ENCODE results near the gene CEACAM5. TPM values are rescaled to one million over a fixed set of nuclear protein-coding genes. Genes with fewer than 3 reads are reported as not detected.

CEACAM5 gene
- total RNA-seq, 2 donors from 2014 or later: 0.32 to 3.4 TPM

- 63% methylated on average over 5 of the region's 5 CpGs for WGBS
- no peaks in the 10 kb centered on the region for H3K9me3 ChIP-seq
- peaks cover 6% of the 10 kb centered on the region for H3K27me3 ChIP-seq (replicated peaks; ENCODE audit: insufficient read depth)
- H3K27ac ChIP-seq: no peak overlapping the region
- DNase-seq (ENCODE audit: low spot score): no peak
- no peaks in the 10 kb centered on the region for H3K4me1 ChIP-seq (replicated peaks)
- no peak overlapping the region for H3K4me3 ChIP-seq
- no peak for TF ChIP-seq POLR2AphosphoS5 (IDR thresholded peaks at IDR 0.05)
- TF ChIP-seq POLR2A (IDR thresholded peaks at IDR 0.05): no peak
- TF ChIP-seq, protein P1, sequence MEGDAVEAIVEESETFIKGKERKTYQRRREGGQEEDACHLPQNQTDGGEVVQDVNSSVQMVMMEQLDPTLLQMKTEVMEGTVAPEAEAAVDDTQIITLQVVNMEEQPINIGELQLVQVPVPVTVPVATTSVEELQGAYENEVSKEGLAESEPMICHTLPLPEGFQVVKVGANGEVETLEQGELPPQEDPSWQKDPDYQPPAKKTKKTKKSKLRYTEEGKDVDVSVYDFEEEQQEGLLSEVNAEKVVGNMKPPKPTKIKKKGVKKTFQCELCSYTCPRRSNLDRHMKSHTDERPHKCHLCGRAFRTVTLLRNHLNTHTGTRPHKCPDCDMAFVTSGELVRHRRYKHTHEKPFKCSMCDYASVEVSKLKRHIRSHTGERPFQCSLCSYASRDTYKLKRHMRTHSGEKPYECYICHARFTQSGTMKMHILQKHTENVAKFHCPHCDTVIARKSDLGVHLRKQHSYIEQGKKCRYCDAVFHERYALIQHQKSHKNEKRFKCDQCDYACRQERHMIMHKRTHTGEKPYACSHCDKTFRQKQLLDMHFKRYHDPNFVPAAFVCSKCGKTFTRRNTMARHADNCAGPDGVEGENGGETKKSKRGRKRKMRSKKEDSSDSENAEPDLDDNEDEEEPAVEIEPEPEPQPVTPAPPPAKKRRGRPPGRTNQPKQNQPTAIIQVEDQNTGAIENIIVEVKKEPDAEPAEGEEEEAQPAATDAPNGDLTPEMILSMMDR (IDR thresholded peaks at IDR 0.05): no peak
- intact Hi-C loops (cut with DNase I): no loop called here
- H3K36me3 ChIP-seq: no peaks in the 10 kb centered on the region
These were observed 36.9 kb upstream of the CEACAM5 start for GRCh38 chr19:41671486-41671885.

GRCh38 chr19:41682437-41682836, 26.0 kb upstream of the CEACAM5 start:
- Histone ChIP-seq H3K4me1 (replicated peaks) (no peaks in the 10 kb centered on the region), H3K9me3 (no peaks in the 10 kb centered on the region), H3K4me3 (no peak overlapping the region), H3K36me3 (no peaks in the 10 kb centered on the region), H3K27ac (no peak overlapping the region), H3K27me3 (replicated peaks; ENCODE audit: insufficient read depth) (no peaks in the 10 kb centered on the region)
- intact Hi-C loops (cut with DNase I): no loop called here
- TF ChIP-seq, protein P1 (IDR thresholded peaks at IDR 0.05): no peak
- TF ChIP-seq POLR2AphosphoS5 (IDR thresholded peaks at IDR 0.05) (no peak), POLR2A (IDR thresholded peaks at IDR 0.05) (no peak)
- no peak for DNase-seq (ENCODE audit: low spot score)
- WGBS: 59% methylated on average over 6 of the region's 6 CpGs

DNA sequence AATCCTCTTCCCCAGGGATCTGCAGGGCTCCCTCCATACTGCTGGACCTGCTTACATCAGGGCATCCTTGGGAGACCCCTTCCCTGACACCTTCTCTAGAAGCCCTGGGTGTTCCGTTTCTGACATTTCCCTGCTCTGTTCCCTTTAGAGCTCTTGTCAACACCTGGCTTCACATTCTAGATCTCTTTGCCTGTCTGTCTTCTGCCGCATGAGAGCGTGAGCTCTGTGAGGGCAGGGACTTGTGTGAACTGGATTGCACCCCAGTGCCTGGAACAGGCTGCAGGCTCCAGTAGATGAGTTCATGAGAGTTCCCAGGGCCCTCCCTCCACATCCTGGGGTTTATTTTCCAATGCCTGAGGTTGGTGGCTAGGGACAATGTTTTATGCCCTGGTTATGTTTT, 21.0 kb upstream of the CEACAM5 start:
- no peaks in the 10 kb centered on the region for H3K36me3 ChIP-seq
- no peak for TF ChIP-seq POLR2A (IDR thresholded peaks at IDR 0.05)
- no peak for TF ChIP-seq POLR2AphosphoS5 (IDR thresholded peaks at IDR 0.05)
- TF ChIP-seq, protein P1 (IDR thresholded peaks at IDR 0.05): no peak
- 76% methylated on average over 3 of the region's 3 CpGs for WGBS
- H3K27ac ChIP-seq: no peak overlapping the region
- no peaks in the 10 kb centered on the region for H3K27me3 ChIP-seq (replicated peaks; ENCODE audit: insufficient read depth)
- intact Hi-C loops (cut with DNase I): no loop called here
- no peak overlapping the region for H3K4me3 ChIP-seq
- no peaks in the 10 kb centered on the region for H3K4me1 ChIP-seq (replicated peaks)
- H3K9me3 ChIP-seq: no peaks in the 10 kb centered on the region
- DNase-seq (ENCODE audit: low spot score): no peak

DNA sequence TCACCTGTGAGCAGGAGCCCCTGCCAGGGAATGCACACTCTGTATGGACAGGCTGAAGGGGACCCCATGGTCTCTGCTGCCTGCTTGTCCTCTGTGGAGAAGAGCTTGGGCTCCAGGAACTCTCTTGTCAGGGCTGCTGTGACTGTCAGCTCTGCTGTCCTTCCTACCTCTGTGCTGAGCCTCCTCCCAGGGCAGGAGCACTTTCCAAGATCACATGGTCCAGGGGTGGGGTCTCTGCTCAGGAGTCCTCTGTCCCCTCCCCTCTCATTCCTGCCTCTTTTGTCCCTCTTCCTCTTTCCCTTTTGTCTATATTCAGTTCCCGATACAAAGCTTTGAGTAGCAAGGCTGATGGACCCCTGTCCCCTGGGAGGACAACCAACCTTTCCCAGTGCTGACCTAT, 20.3 kb upstream of the CEACAM5 start, which contains the start of gene CEACAM7:
TSS of gene CEACAM7 (minus strand) at position 173 of the 400 bp plus-strand sequence. CDS start at position 68, 105 bp downstream.
- intact Hi-C loops (cut with DNase I): no loop called here

DNA sequence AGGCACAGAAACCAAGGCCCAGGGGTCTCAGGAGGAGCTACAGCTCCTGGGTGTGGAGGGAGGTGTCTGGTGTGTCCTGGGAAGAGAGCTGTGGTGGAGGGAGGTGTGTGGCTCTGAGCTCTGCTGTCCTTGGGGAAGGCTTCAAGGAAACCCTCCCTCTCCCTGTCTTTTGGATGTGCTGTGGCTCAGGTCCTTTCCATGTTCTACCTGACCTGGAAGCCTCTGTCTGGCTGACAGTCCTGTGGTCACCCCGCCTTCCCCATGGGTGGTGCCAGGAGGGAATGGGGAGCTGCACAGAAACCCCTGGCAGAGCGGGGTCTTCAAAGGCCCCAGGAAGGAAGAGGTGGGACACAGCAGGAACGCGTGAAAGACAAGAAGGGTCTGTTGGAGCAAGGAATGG, 19.7 kb upstream of the CEACAM5 start:
- intact Hi-C loops (cut with DNase I): no loop called here
- H3K9me3 ChIP-seq: no peaks in the 10 kb centered on the region
- H3K27ac ChIP-seq: no peak overlapping the region
- TF ChIP-seq, protein P1 (IDR thresholded peaks at IDR 0.05): no peak
- no peak for TF ChIP-seq POLR2A (IDR thresholded peaks at IDR 0.05)
- TF ChIP-seq POLR2AphosphoS5 (IDR thresholded peaks at IDR 0.05): no peak
- WGBS: 60% methylated on average over 4 of the region's 4 CpGs
- no peaks in the 10 kb centered on the region for H3K36me3 ChIP-seq
- H3K4me3 ChIP-seq: no peak overlapping the region
- no peaks in the 10 kb centered on the region for H3K4me1 ChIP-seq (replicated peaks)
- no peak for DNase-seq (ENCODE audit: low spot score)
- no peaks in the 10 kb centered on the region for H3K27me3 ChIP-seq (replicated peaks; ENCODE audit: insufficient read depth)

More for the DNA sequence above, 20.3 kb upstream of the CEACAM5 start, which contains the start of gene CEACAM7:
- 65% methylated on average over 1 of the region's 1 CpG for WGBS
- Histone ChIP-seq H3K36me3 (no peaks in the 10 kb centered on the region), H3K4me3 (no peak within 1 kb of the TSS), H3K27me3 (replicated peaks; ENCODE audit: insufficient read depth) (no peaks in the 10 kb centered on the region), H3K9me3 (no peaks in the 10 kb centered on the region), H3K4me1 (replicated peaks) (no peaks in the 10 kb centered on the region), H3K27ac (no peak within 1 kb of the TSS)
- no peak for DNase-seq (ENCODE audit: low spot score)
- no peak for TF ChIP-seq POLR2AphosphoS5 (IDR thresholded peaks at IDR 0.05)
- TF ChIP-seq, protein P1 (IDR thresholded peaks at IDR 0.05): no peak
- TF ChIP-seq POLR2A (IDR thresholded peaks at IDR 0.05): no peak
